Measurements from ENCODE around the gene KLHL10.

The KLHL10 gene

GRCh38 chr17:41837761-41838538, at the start of gene KLHL10:
KLHL10 (plus strand) TSS chr17:41837825; CDS start chr17:41837933, 108 bp downstream.
- no peak for DNase-seq (ENCODE audit: low read depth in 2 of 2)
- TF ChIP-seq, protein P1, sequence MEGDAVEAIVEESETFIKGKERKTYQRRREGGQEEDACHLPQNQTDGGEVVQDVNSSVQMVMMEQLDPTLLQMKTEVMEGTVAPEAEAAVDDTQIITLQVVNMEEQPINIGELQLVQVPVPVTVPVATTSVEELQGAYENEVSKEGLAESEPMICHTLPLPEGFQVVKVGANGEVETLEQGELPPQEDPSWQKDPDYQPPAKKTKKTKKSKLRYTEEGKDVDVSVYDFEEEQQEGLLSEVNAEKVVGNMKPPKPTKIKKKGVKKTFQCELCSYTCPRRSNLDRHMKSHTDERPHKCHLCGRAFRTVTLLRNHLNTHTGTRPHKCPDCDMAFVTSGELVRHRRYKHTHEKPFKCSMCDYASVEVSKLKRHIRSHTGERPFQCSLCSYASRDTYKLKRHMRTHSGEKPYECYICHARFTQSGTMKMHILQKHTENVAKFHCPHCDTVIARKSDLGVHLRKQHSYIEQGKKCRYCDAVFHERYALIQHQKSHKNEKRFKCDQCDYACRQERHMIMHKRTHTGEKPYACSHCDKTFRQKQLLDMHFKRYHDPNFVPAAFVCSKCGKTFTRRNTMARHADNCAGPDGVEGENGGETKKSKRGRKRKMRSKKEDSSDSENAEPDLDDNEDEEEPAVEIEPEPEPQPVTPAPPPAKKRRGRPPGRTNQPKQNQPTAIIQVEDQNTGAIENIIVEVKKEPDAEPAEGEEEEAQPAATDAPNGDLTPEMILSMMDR (IDR thresholded peaks at IDR 0.05; ENCODE audit: low read depth, low read length): no peak
- no peak within 1 kb of the TSS for H3K4me3 ChIP-seq (replicated peaks in 1 of 2; ENCODE audit: low read depth in 2 of 2, low read length in 2 of 2)

DNA sequence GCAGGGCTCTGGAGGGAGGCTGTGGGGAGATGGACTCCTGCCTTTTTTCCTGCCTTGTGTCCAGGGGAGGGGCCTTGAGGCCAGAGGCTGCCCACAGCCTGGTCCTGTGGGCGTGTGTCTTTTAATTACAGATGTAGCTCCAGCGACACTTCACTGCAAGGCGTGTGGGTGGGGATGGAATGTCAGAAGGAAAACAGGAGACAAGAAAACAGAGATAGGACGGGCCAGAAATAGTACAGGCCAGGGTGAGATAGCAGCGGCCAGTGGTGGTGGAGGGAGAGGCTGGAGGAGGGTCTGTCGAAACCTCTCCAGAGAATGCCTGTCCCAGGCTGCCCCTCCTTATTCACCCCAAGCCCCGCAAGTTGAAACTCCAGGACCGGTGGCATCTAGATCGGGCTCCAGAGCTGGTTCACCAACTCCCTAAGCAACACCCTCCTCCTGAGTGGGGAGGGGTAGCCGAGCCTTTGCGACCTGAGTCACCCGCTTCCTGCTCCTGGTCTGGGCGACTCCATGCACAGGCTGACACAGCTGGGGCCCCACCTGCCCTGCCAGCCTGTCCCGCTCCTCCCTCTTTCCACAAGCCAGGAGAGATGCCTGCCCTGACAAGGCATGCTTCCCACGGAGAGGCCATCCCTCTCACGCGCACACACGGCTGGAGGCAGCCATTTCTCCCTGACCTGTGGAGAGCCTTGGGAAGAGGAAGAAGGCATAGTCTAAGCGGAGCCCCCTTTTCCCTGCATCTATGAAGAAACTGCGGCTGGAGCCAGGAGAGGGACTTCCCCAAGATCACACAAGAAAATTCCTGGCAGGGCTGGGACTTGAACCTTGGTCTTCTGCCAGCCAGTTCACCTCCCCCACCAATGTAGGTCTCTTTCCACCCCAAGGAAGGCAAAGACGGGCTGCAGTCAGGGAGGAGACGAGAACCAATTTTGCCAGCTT, 44.5 kb upstream of the KLHL10 start:
- H3K4me3 ChIP-seq (replicated peaks in 1 of 2; ENCODE audit: low read depth in 2 of 2, low read length in 2 of 2): peak overlapping the region in 1 of 2 donors; percentile 13

GRCh38 chr17:41793784-41794539, 43.7 kb upstream of the KLHL10 start:
- no peak overlapping the region for H3K4me3 ChIP-seq (replicated peaks in 1 of 2; ENCODE audit: low read depth in 2 of 2, low read length in 2 of 2)
- TF ChIP-seq, protein P1 (IDR thresholded peaks at IDR 0.05; ENCODE audit: low read depth, low read length): no peak
- DNase-seq (ENCODE audit: low read depth in 2 of 2): peak in 1 of 2 donors; percentile 70

More for the DNA sequence above, 44.5 kb upstream of the KLHL10 start:
- peak; percentile 49 to 90 for DNase-seq (ENCODE audit: low read depth in 2 of 2)
- TF ChIP-seq, protein P1 (IDR thresholded peaks at IDR 0.05; ENCODE audit: low read depth, low read length): no peak

DNA sequence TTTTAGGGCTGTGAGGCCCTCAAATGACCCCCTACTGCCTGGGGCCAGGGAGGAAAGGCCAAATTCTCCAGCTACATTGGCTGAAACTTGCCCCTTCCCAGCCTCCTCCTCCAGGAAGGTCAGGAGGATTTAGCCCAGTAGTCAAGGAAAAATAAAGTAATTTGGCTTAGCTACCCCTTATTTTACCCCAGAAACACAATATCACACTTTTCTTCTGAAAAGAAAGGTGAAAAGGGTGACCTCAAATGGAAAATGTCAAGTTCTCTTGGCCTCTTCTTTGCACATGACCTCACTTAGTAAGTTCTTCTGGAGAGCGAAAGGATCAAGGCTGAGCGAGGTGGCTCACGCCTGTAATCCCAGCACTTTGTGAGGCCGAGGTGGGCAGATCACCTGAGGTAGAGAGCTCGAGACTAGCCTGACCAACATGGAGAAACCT, 43.1 kb upstream of the KLHL10 start:
- DNase-seq (ENCODE audit: low read depth in 2 of 2): no peak
- no peak overlapping the region for H3K4me3 ChIP-seq (replicated peaks in 1 of 2; ENCODE audit: low read depth in 2 of 2, low read length in 2 of 2)
- TF ChIP-seq, protein P1 (IDR thresholded peaks at IDR 0.05; ENCODE audit: low read depth, low read length): no peak

DNA sequence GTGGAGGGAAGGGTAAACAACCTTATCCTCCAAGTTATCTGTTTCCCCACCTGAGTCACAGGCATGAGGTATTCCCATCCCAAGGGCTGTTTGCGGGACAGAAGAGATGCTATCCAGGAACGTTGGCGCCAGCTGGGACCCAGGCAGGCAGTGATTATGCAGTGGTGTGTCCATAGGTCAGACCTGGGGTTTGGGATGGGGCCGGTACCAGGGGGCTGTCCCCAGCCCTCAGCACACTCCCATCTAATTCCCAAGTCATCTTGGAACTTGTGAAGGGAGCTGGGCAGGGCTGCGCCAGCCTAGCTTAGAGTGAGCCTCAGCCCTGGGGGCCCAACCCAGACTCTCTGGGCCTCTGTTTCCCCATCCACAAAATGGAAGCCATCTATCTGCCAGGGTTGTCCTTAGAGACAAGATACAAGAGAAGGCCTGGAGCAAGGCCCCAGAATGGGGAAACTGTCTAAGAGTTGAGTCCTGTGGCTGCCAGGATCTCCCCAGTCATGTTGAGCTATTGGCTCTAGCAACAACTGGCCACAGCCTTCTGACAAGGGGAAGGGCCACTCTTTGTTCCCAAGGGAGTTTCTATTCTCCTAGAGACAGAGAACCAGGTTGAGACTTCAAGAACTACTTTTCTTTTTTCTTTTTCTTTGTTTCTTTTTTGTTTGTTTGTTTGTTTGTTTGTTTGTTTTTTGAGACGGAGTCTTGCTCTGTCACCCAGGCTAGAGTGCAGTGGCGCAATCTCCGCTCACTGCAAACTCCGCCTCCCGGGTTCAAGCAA, 41.3 kb upstream of the KLHL10 start:
- H3K4me3 ChIP-seq (replicated peaks in 1 of 2; ENCODE audit: low read depth in 2 of 2, low read length in 2 of 2): no peak overlapping the region
- no peak for DNase-seq (ENCODE audit: low read depth in 2 of 2)
- TF ChIP-seq, protein P1 (IDR thresholded peaks at IDR 0.05; ENCODE audit: low read depth, low read length): no peak

All from cardiac fibroblast (primary cell).